ENCODE data around the gene DCTPP1.

The DCTPP1 gene

GRCh38 chr16:30407804-30408534, 21.9 kb downstream of the DCTPP1 start:
- TF ChIP-seq ZFX (IDR thresholded peaks at IDR 0.05; ENCODE audit: borderline replicate concordance): no peak
- TF ChIP-seq, protein P1, sequence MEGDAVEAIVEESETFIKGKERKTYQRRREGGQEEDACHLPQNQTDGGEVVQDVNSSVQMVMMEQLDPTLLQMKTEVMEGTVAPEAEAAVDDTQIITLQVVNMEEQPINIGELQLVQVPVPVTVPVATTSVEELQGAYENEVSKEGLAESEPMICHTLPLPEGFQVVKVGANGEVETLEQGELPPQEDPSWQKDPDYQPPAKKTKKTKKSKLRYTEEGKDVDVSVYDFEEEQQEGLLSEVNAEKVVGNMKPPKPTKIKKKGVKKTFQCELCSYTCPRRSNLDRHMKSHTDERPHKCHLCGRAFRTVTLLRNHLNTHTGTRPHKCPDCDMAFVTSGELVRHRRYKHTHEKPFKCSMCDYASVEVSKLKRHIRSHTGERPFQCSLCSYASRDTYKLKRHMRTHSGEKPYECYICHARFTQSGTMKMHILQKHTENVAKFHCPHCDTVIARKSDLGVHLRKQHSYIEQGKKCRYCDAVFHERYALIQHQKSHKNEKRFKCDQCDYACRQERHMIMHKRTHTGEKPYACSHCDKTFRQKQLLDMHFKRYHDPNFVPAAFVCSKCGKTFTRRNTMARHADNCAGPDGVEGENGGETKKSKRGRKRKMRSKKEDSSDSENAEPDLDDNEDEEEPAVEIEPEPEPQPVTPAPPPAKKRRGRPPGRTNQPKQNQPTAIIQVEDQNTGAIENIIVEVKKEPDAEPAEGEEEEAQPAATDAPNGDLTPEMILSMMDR (IDR thresholded peaks at IDR 0.05): no peak

DNA sequence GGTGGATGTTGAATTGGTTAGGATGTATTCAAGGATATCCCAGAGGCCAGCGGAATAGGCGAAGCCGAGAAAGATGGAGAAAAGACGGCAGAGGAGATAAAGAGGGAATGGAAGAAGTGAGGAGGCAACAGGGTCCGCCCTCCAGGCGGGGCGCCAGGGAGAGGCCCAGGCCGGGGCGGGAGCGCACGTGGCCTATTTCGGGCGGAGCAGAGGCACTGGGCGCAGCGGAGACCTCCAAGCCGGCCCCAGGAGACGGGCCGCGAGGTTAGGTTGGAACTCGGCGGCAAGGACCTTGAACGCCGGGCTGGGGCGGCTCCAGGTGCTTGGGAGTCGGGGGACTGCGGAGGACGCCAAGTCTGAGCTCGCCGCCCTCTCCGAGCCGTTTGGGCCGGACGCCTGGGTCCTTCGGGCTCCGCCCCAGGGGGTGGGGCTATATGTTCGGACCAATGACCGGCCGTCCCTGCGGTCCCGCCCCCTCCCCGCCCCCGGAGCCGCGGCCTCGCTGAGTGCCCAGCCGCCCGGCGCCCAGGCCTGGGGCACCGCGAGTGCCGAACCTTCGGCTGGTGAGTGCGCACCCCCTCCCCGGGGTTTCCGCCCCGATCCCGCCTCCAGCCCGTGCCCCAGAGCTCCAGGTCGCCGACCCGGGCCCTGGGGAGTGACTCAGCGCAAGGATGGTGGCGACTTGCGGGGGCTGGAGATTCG, 22.6 kb downstream of the DCTPP1 start, which contains the start of gene ZNF771:
Gene ZNF771 (plus strand): TSS at position 505 of the 702 bp plus-strand sequence. CDS start 448 bp downstream, outside the sequence.
- no peak for TF ChIP-seq ZFX (IDR thresholded peaks at IDR 0.05; ENCODE audit: borderline replicate concordance)
- peak within 1 kb of the TSS; percentile 87 for H3K27ac ChIP-seq

More at GRCh38 chr16:30407804-30408534, 21.9 kb downstream of the DCTPP1 start:
- H3K27ac ChIP-seq: peak overlapping the region; percentile 87

- TF ChIP-seq ZFX (IDR thresholded peaks at IDR 0.05; ENCODE audit: borderline replicate concordance): no peak
- TF ChIP-seq, protein P1 (IDR thresholded peaks at IDR 0.05): no peak
- H3K27ac ChIP-seq: peak overlapping the region; percentile 87
These were observed 23.1 kb downstream of the DCTPP1 start for GRCh38 chr16:30406795-30407101.

DNA sequence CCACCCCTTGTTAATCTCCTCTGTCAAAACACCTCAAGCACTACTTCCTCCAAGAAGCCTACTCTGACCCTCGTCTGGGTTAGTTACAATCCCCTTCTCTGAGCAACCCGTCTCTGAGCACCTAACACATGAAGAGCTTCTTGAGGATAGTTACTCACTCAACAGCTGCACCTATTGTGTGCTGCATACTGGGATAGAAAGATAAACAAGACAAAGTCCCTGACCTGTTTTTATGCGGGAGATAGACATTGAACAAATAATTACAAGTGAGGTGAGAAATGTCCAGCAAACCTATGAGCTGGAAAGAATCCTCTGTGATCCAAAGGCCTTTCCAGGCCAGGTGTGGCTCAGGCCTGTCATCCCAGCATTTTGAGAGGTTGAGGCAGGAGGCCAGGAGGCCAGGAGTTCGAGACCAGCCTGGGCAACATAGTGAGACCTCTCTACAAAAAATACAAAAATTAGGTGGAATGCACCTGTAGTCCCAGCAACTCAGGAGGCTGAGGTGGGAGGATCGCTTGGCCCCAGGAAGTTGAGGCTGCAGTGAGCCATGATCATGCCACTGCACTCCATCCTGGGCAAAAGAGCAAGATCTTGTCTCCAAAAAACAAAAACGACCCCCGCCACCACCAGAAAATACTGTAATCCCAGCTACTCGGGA, 27.9 kb downstream of the DCTPP1 start:
- H3K27ac ChIP-seq: peak overlapping the region; percentile 91
- TF ChIP-seq, protein P1 (IDR thresholded peaks at IDR 0.05): no peak
- no peak for TF ChIP-seq ZFX (IDR thresholded peaks at IDR 0.05; ENCODE audit: borderline replicate concordance)

DNA sequence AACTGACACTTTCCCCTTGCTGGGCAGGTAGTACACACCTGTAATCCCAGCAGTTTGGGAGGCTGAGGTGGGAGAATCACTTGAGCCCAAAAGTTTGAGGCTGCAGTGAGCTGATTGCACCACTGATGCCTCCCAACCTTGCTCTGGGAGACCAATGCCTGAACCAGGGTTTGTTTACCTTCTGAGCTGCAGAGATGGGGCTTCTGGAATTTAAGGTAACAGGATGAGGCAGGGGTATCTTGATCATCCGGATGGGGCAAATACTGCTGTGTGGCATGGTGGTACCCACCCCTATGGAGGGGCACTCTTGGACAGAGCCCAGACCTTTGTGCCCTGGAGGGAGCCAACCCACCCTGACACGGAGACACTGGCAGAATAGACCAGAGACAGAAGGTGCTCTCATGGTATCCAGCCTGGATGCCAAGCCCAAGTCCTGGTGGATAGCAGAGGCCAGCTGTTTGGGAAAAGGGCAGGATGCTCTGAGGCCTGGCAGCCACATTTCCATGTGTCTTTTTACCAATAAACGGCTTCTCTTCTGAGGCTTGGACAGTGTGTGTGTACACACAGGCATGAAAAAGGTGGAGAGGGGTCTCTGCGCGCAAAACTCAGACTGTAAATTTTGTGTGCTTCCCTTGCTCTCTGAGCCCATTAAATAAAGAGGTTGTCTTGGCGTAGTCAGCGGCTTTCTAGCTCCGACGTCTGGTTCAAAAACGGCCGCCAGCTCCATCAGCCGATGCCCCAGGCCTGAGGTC, 30.2 kb downstream of the DCTPP1 start:
- H3K27ac ChIP-seq: peak overlapping the region; percentile 91
- TF ChIP-seq ZFX (IDR thresholded peaks at IDR 0.05; ENCODE audit: borderline replicate concordance): no peak
- TF ChIP-seq, protein P1 (IDR thresholded peaks at IDR 0.05): no peak

DNA sequence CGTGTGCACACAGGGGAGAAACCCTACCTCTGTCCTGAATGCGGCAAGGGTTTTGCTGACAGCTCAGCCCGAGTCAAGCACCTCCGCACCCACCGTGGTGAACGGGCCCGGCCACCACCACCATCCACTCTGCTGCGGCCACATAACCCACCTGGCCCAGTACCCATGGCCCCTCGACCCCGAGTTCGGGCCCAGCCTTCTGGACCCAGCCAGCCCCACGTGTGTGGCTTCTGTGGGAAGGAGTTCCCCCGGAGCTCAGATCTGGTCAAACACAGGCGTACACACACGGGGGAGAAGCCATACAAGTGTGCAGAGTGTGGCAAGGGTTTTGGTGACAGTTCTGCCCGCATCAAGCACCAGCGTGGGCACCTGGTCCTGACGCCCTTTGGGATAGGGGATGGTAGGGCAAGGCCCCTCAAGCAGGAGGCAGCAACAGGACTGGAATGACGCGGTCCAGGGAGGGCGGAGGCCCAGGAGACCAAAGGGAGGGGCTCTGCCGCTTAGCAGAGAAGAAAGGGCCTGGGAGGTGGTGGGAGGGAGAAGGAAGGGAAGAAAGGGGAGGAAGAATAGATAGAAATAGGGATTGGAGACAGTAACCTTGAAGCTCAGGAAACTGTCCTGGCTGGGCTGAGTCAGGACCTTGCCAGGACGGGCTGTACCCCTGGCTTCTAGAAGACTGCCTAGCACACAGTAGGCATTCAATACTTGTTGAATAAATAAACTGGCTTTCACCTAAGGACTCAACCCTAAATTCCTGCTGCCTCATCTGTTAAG, 31.0 kb downstream of the DCTPP1 start:
- TF ChIP-seq, protein P1 (IDR thresholded peaks at IDR 0.05): no peak
- TF ChIP-seq ZFX (IDR thresholded peaks at IDR 0.05; ENCODE audit: borderline replicate concordance): no peak
- H3K27ac ChIP-seq: peak overlapping the region; percentile 91
